Measurements from ENCODE around the gene CAMK2A. TPM values are rescaled to one million over a fixed set of nuclear protein-coding genes. Genes with fewer than 3 reads are reported as not detected.
A peak's percentile ranks its signal among the peaks of the same experiment; 100 is the strongest.

CAMK2A gene
- total RNA-seq, 1 donor, result 0.09 TPM

GRCh38 chr5:150218693-150219035, 70.9 kb downstream of the CAMK2A start:
- TF ChIP-seq CTCF (IDR thresholded peaks at IDR 0.05; ENCODE audit: insufficient read depth, low read length), result no peak
- no peak overlapping the region for H3K4me3 ChIP-seq (ENCODE audit: low read depth, low read length)

GRCh38 chr5:150217873-150218692, 71.5 kb downstream of the CAMK2A start:
- TF ChIP-seq CTCF (IDR thresholded peaks at IDR 0.05; ENCODE audit: insufficient read depth, low read length), result peak; percentile 78
- DNase-seq (ENCODE audit: low read depth), result peak; percentile 89
- H3K4me3 ChIP-seq (ENCODE audit: low read depth, low read length), result no peak overlapping the region

More at GRCh38 chr5:150218693-150219035, 70.9 kb downstream of the CAMK2A start:
- no peak for DNase-seq (ENCODE audit: low read depth)

GRCh38 chr5:150217038-150217437, 72.5 kb downstream of the CAMK2A start:
- DNase-seq (ENCODE audit: low read depth), result no peak
- no peak for TF ChIP-seq CTCF (IDR thresholded peaks at IDR 0.05; ENCODE audit: insufficient read depth, low read length)
- no peak overlapping the region for H3K4me3 ChIP-seq (ENCODE audit: low read depth, low read length)

- no peak for TF ChIP-seq CTCF (IDR thresholded peaks at IDR 0.05; ENCODE audit: insufficient read depth, low read length)
- peak; percentile 40 for DNase-seq (ENCODE audit: low read depth)
- no peak overlapping the region for H3K4me3 ChIP-seq (ENCODE audit: low read depth, low read length)
Observed at GRCh38 chr5:150215979-150216944, 73.3 kb downstream of the CAMK2A start.

GRCh38 chr5:150214289-150214688, 75.3 kb downstream of the CAMK2A start:
- peak; percentile 83 for DNase-seq (ENCODE audit: low read depth)
- peak; percentile 60 for TF ChIP-seq CTCF (IDR thresholded peaks at IDR 0.05; ENCODE audit: insufficient read depth, low read length)
- no peak overlapping the region for H3K4me3 ChIP-seq (ENCODE audit: low read depth, low read length)

GRCh38 chr5:150213530-150213929, 76.0 kb downstream of the CAMK2A start:
- no peak overlapping the region for H3K4me3 ChIP-seq (ENCODE audit: low read depth, low read length)
- DNase-seq (ENCODE audit: low read depth), result peak; percentile 63
- TF ChIP-seq CTCF (IDR thresholded peaks at IDR 0.05; ENCODE audit: insufficient read depth, low read length), result no peak

Measured in fibroblast of the aortic adventitia (primary cell).